BE2C (cell line): Measurements from ENCODE around the gene CDK11A.
"Not testable (repeated sequence)": the region's sequence is repeated elsewhere in the genome, so short reads cannot be mapped to it uniquely, and the experiment has no call there.

Experiments
- DNase-seq: peaks from one replicate; pipeline ENCODE4 v3.0.0-alpha.2; 2020
- H3K27me3 ChIP-seq: fragments of 250-450 bp; sonication (Bioruptor Pico); 2 replicates; pipeline ENCODE4 v1.5.1; 2020; ENCODE audit warnings: mild to moderate bottlenecking
- H3K36me3 ChIP-seq: fragments of 250-450 bp; sonication (Bioruptor Pico); 2 replicates; pipeline ENCODE4 v1.5.1; 2020; ENCODE audit warnings: mild to moderate bottlenecking
- H3K4me1 ChIP-seq: fragments of 250-450 bp; sonication (Bioruptor Pico); 2 replicates; pipeline ENCODE4 v1.5.1; 2020
- H3K4me3 ChIP-seq: 2 replicates; pipeline ENCODE4 v1.5.1; 2011; ENCODE audit warnings: low read depth, low read length
- H3K9me3 ChIP-seq: fragments of 250-450 bp; sonication (Bioruptor Pico); 2 replicates; pipeline ENCODE4 v1.5.1; 2020
- CTCF ChIP-seq: IDR thresholded peaks from 2 replicates; pipeline ENCODE4 v1.5.1; 2012; ENCODE audit warnings: mild to moderate bottlenecking, low read depth, low read length

The CDK11A gene

DNA sequence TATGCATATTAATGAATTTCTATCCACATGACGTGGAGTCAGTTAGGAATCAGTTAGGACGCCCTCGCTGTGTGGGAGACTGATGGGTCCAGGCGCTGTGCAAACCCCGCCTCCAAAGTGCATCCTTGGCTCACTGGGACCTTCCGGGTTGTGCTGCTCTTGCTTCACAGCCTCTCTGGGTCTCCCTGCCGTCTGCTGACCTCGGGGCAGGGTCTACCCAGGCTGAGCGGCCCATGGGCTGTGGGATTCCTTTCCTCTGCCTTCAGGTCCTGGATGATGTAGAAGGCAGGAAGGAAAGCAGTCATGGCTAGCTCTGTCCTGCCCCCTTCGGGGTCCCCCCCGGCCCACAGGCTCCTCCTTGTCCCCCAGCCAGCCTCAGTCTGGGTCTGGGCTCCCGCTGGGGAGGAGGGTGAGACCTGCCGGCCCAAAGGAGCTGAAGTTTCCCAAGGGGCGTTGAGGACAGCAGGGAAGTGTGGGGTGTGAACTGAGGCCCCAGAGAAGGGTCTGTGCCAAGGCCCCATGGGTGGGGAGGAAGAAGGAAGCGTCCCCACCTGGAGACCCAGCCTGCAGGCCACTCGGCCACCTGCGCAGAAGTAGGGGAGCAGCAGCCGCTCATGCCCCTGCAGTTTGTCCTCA, 24.6 kb upstream of the CDK11A start:
- peaks cover 11% of the 10 kb centered on the region for H3K36me3 ChIP-seq
- DNase-seq = no peak
- no peak for TF ChIP-seq CTCF
- H3K27me3 ChIP-seq = no peaks in the 10 kb centered on the region
- H3K4me1 ChIP-seq = no peaks in the 10 kb centered on the region
- no peaks in the 10 kb centered on the region for H3K9me3 ChIP-seq
- H3K4me3 ChIP-seq = no peak overlapping the region

- DNase-seq, H3K36me3 ChIP-seq, H3K27me3 ChIP-seq, H3K4me3 ChIP-seq, H3K4me1 ChIP-seq, H3K9me3 ChIP-seq: not testable (repeated sequence)
Observed at GRCh38 chr1:1746566-1746909, 22.4 kb upstream of the CDK11A start.

- not testable (repeated sequence) for H3K4me3 ChIP-seq
Observed at GRCh38 chr1:1745651-1746565, 21.8 kb upstream of the CDK11A start.

DNA sequence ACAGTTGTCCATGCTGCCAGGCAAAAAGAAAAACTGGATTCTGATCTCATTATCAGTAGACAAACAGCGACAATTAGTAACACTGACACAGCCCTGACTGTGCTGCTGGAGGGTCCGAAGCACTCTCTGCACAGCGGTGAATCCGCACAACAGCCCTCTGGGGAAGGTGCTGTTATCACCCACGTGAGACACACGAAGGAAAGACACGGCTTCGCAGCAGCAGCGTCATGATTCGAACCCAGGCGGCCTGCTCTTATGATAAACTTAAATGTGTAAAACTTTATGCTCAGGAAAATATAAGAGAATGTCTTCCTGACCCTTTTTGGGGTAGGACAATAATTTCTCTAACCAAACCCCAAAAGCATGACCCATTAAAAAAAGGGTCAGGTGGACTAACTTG, 18.4 kb upstream of the CDK11A start:
- not testable (repeated sequence) for H3K4me3 ChIP-seq, DNase-seq, H3K4me1 ChIP-seq, H3K36me3 ChIP-seq, H3K9me3 ChIP-seq, H3K27me3 ChIP-seq

More at GRCh38 chr1:1745651-1746565, 21.8 kb upstream of the CDK11A start:
- H3K27me3 ChIP-seq, H3K9me3 ChIP-seq, H3K36me3 ChIP-seq, H3K4me1 ChIP-seq: not testable (repeated sequence)
- peak; percentile 52 for DNase-seq

GRCh38 chr1:1741013-1741412, 16.9 kb upstream of the CDK11A start:
- not testable (repeated sequence) for H3K4me1 ChIP-seq, H3K27me3 ChIP-seq, H3K36me3 ChIP-seq, DNase-seq, H3K9me3 ChIP-seq, H3K4me3 ChIP-seq

DNA sequence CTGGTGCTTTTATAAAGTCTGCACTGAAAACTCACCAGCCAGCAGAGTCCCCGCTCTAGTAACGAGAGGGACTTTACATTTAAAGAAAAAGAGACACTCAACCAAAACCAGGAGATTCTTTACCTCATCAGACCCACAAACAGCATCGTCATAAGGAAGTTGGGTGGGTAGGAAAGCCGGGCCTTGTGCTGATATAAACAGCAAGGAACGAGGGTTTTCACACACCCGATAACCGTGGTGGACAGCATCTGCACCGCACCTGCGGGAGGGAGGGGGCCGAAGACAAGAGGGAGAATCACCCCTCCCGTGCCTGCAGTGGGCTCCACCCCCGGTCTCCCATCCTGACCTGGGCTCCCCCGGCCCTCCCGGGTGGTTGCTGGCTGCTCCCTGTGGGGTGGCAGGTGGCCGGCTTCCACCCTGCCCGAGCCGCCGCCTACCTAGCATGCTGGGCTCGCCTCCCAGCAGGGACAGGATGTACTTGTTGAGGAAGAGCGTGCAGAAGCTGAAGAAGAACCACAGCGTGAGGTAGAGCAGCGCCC, 14.7 kb upstream of the CDK11A start:
- H3K27me3 ChIP-seq, H3K4me1 ChIP-seq, H3K36me3 ChIP-seq, H3K9me3 ChIP-seq, H3K4me3 ChIP-seq, DNase-seq: not testable (repeated sequence)

- H3K27me3 ChIP-seq, H3K4me3 ChIP-seq, DNase-seq, H3K9me3 ChIP-seq, H3K4me1 ChIP-seq, H3K36me3 ChIP-seq: not testable (repeated sequence)
Observed at GRCh38 chr1:1737675-1738590, 13.8 kb upstream of the CDK11A start.

GRCh38 chr1:1732381-1732780, 8.2 kb upstream of the CDK11A start:
- TF ChIP-seq CTCF = no peak
- H3K36me3 ChIP-seq = peaks cover 9% of the 10 kb centered on the region
- no peak for DNase-seq
- H3K4me3 ChIP-seq = no peak overlapping the region
- H3K9me3 ChIP-seq = no peaks in the 10 kb centered on the region
- no peaks in the 10 kb centered on the region for H3K27me3 ChIP-seq
- no peaks in the 10 kb centered on the region for H3K4me1 ChIP-seq

GRCh38 chr1:1730870-1731269, 6.7 kb upstream of the CDK11A start:
- DNase-seq = no peak
- no peak for TF ChIP-seq CTCF
- H3K9me3 ChIP-seq = no peaks in the 10 kb centered on the region
- peaks cover 9% of the 10 kb centered on the region for H3K36me3 ChIP-seq
- no peak overlapping the region for H3K4me3 ChIP-seq
- H3K4me1 ChIP-seq = no peaks in the 10 kb centered on the region
- no peaks in the 10 kb centered on the region for H3K27me3 ChIP-seq

DNA sequence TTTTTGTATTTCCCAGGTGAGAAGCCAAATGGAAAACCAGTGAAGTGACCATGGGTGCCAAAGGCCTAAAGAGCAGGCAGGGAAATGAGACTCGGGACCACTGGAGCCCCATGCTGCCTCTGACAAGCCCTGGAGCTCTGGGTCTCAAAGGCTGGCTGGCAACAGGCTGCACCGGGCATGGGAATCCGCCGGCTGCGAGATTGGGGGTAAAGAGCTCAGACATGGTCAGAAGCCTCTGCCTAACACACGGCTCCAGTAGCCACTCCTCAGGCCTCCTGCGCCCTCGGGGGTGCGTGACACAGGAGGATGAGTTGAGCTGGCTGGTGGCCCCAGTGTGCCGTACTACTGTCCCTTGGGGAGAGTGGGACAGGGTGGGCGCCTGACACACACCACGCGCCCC, 6.1 kb upstream of the CDK11A start:
- H3K9me3 ChIP-seq, DNase-seq, H3K4me3 ChIP-seq, H3K36me3 ChIP-seq, H3K27me3 ChIP-seq, H3K4me1 ChIP-seq: not testable (repeated sequence)

GRCh38 chr1:1729116-1729816, 5.1 kb upstream of the CDK11A start:
- not testable (repeated sequence) for H3K9me3 ChIP-seq, H3K4me3 ChIP-seq, DNase-seq, H3K36me3 ChIP-seq, H3K27me3 ChIP-seq, H3K4me1 ChIP-seq
